ENCODE measurements around the gene ERP27.
A peak's percentile ranks its signal among the peaks of the same experiment; 100 is the strongest.

The ERP27 gene

DNA sequence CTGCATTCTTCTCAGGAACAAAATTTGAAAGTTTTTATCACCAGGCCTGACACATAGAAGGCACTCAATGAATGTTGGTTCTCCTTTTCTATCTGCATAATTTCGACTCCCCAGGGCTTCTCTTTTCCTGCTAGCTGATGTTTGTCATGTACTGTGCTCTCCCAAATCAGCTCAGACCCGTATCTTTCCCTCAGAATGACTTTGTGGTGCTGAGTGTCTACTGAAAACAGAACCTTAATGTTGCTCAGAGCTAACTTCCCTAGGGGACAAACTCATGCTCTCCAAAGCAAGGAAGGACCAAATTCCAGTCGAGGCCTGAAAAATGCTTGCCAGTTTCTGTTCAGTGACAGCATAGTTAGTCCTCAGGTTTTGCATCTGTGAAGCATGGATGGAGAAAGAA is 21.1 kb upstream of the ERP27 start:
- TF ChIP-seq CTCF (IDR thresholded peaks at IDR 0.05; ENCODE audit: insufficient read depth, low read length, poor library complexity, severe bottlenecking) = no peak

DNA sequence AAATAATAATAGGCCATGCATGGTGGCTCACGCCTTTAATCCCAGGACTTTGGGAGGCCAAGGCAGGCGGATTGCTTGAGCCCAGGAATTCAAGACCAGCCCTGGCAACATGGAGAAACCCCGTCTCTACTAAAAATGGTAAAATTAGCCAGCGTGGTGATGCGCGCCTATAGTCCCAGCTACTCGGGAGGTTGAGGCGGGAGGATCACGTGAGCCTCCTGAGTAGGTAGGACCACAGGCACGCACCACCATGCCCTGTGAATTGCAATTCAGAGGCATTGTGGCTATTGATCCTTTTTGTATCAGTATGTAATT is 20.7 kb upstream of the ERP27 start:
- Histone ChIP-seq H3K27me3 (replicated peaks; ENCODE audit: control insufficient read depth, insufficient read depth, low read length) (no peaks in the 10 kb centered on the region), H3K36me3 (ENCODE audit: control insufficient read depth, insufficient read depth, low read length) (peaks cover 4% of the 10 kb centered on the region), H3K4me3 (replicated peaks; ENCODE audit: low read depth, low read length) (peak overlapping the region; percentile 88)
- DNase-seq (ENCODE audit: extremely low read depth, insufficient read length) = no peak
- TF ChIP-seq CTCF (IDR thresholded peaks at IDR 0.05; ENCODE audit: insufficient read depth, low read length, poor library complexity, severe bottlenecking) = no peak

More for the DNA sequence above, 21.1 kb upstream of the ERP27 start:
- H3K27me3 ChIP-seq (replicated peaks; ENCODE audit: control insufficient read depth, insufficient read depth, low read length) = no peaks in the 10 kb centered on the region
- H3K4me3 ChIP-seq (replicated peaks; ENCODE audit: low read depth, low read length) = peak overlapping the region; percentile 88
- no peak for DNase-seq (ENCODE audit: extremely low read depth, insufficient read length)
- peaks cover 4% of the 10 kb centered on the region for H3K36me3 ChIP-seq (ENCODE audit: control insufficient read depth, insufficient read depth, low read length)

DNA sequence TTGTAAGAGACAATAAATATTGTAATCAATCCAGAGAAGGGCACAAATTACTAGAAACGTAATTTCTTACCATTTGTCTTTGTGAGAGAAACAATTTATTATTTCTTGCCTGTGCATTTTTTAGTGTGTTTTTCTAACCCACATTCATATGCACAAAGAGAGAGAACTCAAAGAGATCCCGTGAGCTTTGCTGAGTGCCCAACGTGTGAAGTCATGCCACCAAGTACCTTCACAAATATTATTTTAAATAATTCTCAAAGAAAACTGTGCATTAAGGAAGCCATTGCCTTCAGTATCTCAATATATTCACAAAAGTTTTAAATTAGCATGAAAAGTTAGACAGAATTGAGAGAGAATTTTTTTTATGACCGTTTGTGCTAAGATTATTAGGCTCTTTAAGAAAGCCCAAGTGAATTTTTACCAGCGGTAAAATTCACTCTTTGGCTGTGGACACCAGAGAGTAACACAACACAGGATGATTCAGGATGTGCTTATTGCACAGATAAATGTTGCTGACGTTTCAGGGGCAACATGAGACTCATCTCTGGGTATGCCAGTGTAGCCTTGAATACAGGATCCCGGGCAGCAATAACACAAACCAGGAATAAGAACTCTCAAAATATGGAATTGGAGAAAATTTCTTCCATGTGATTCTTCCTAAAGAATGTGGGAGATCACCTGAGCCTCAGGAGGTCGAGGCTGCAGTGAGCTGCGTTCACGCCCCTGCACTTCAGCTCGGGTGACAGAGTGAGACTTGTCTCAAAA is 20.2 kb upstream of the ERP27 start:
- TF ChIP-seq CTCF (IDR thresholded peaks at IDR 0.05; ENCODE audit: insufficient read depth, low read length, poor library complexity, severe bottlenecking) = no peak
- H3K27me3 ChIP-seq (replicated peaks; ENCODE audit: control insufficient read depth, insufficient read depth, low read length) = no peaks in the 10 kb centered on the region
- no peak for DNase-seq (ENCODE audit: extremely low read depth, insufficient read length)
- H3K4me3 ChIP-seq (replicated peaks; ENCODE audit: low read depth, low read length) = peak overlapping the region; percentile 88
- peaks cover 4% of the 10 kb centered on the region for H3K36me3 ChIP-seq (ENCODE audit: control insufficient read depth, insufficient read depth, low read length)

GRCh38 chr12:14957551-14958168 is 19.3 kb upstream of the ERP27 start:
- DNase-seq (ENCODE audit: extremely low read depth, insufficient read length) = no peak
- peak overlapping the region; percentile 88 for H3K4me3 ChIP-seq (replicated peaks; ENCODE audit: low read depth, low read length)
- H3K36me3 ChIP-seq (ENCODE audit: control insufficient read depth, insufficient read depth, low read length) = peaks cover 4% of the 10 kb centered on the region
- no peak for TF ChIP-seq CTCF (IDR thresholded peaks at IDR 0.05; ENCODE audit: insufficient read depth, low read length, poor library complexity, severe bottlenecking)
- H3K27me3 ChIP-seq (replicated peaks; ENCODE audit: control insufficient read depth, insufficient read depth, low read length) = no peaks in the 10 kb centered on the region

- H3K27me3 ChIP-seq (replicated peaks; ENCODE audit: control insufficient read depth, insufficient read depth, low read length) = no peaks in the 10 kb centered on the region
- no peak for DNase-seq (ENCODE audit: extremely low read depth, insufficient read length)
- peak overlapping the region; percentile 88 for H3K4me3 ChIP-seq (replicated peaks; ENCODE audit: low read depth, low read length)
- H3K36me3 ChIP-seq (ENCODE audit: control insufficient read depth, insufficient read depth, low read length) = peaks cover 4% of the 10 kb centered on the region
- TF ChIP-seq CTCF (IDR thresholded peaks at IDR 0.05; ENCODE audit: insufficient read depth, low read length, poor library complexity, severe bottlenecking) = no peak
Measured at GRCh38 chr12:14956905-14957304, 18.6 kb upstream of the ERP27 start.
